ENCODE data around the gene GSTA1.
"Not testable (repeated sequence)": the region's sequence is repeated elsewhere in the genome, so short reads cannot be mapped to it uniquely, and the experiment has no call there.

GSTA1 gene

GRCh38 chr6:52803668-52804255 lies at the start of gene GSTA1:
Gene GSTA1, minus strand, starts transcription at chr6:52803816. Its CDS starts 4,549 bp downstream, at chr6:52799267.
- not testable (repeated sequence) for DNase-seq

- DNase-seq = no peak
Measured at GRCh38 chr6:52849137-52849536, 45.5 kb upstream of the GSTA1 start.

GRCh38 chr6:52846002-52846401 lies 42.4 kb upstream of the GSTA1 start:
- no peak for DNase-seq

- no peak for DNase-seq
Measured at GRCh38 chr6:52843605-52844004, 40.0 kb upstream of the GSTA1 start.

- no peak for DNase-seq
Measured at GRCh38 chr6:52840763-52841585, 37.4 kb upstream of the GSTA1 start, which contains the start of gene GSTA5. Gene GSTA5, minus strand, starts transcription at chr6:52840813.

- peak; percentile 46 for DNase-seq
Measured at GRCh38 chr6:52839124-52840055, 35.8 kb upstream of the GSTA1 start.

- no peak for DNase-seq
Measured at GRCh38 chr6:52834481-52834880, 30.9 kb upstream of the GSTA1 start.

- not testable (repeated sequence) for DNase-seq
Measured at GRCh38 chr6:52830869-52831268, 27.3 kb upstream of the GSTA1 start.

GRCh38 chr6:52829046-52829817 lies 25.6 kb upstream of the GSTA1 start:
- DNase-seq = no peak

GRCh38 chr6:52828621-52829020 lies 25.0 kb upstream of the GSTA1 start:
- DNase-seq = not testable (repeated sequence)

- DNase-seq = not testable (repeated sequence)
Measured at GRCh38 chr6:52827073-52827783, 23.6 kb upstream of the GSTA1 start.

- DNase-seq = no peak
Measured at GRCh38 chr6:52826513-52826912, 22.9 kb upstream of the GSTA1 start.

- DNase-seq = not testable (repeated sequence)
Measured at GRCh38 chr6:52825900-52826459, 22.4 kb upstream of the GSTA1 start.

- DNase-seq = not testable (repeated sequence)
Measured at GRCh38 chr6:52825270-52825793, 21.7 kb upstream of the GSTA1 start.

GRCh38 chr6:52821842-52822241 lies 18.2 kb upstream of the GSTA1 start:
- DNase-seq = no peak

- DNase-seq = no peak
Measured at GRCh38 chr6:52820198-52820597, 16.6 kb upstream of the GSTA1 start.

GRCh38 chr6:52815167-52816092 lies 11.8 kb upstream of the GSTA1 start:
- peak; percentile 57 for DNase-seq

GRCh38 chr6:52814545-52814944 lies 10.9 kb upstream of the GSTA1 start:
- DNase-seq = not testable (repeated sequence)

- DNase-seq = not testable (repeated sequence)
Measured at GRCh38 chr6:52809777-52810176, 6.2 kb upstream of the GSTA1 start.

GRCh38 chr6:52808660-52809059 lies 5.0 kb upstream of the GSTA1 start:
- DNase-seq = no peak

Measured in NCI-H510A treated with DMSO at 0.1 percent for 48 hours (cell line).